Activated T-cell treated with anti-CD3 and anti-CD28 coated beads, Interleukin-2, amount 50 U/mL, for 48 hours (primary cell): ENCODE data around the gene TEX9.
A peak's percentile ranks its signal among the peaks of the same experiment; 100 is the strongest.
"Not testable (repeated sequence)": the region's sequence is repeated elsewhere in the genome, so short reads cannot be mapped to it uniquely, and the experiment has no call there.

ENCODE experiments used
- DNase-seq, 2 experiments: peaks; one replicate each; pipeline ENCODE4 v3.0.0-alpha.2; 2020

TEX9 gene

GRCh38 chr15:56365075-56365711, at the start of gene TEX9:
TEX9 (plus strand) TSS chr15:56365426; CDS start chr15:56365451, 25 bp downstream.
- peak; percentile 84 to 87 for DNase-seq

GRCh38 chr15:56316561-56316960, 48.7 kb upstream of the TEX9 start:
- not testable (repeated sequence) for DNase-seq

GRCh38 chr15:56320316-56320715, 44.9 kb upstream of the TEX9 start:
- no peak for DNase-seq

GRCh38 chr15:56320861-56321260, 44.4 kb upstream of the TEX9 start:
- no peak for DNase-seq

GRCh38 chr15:56322444-56322843, 42.8 kb upstream of the TEX9 start:
- no peak for DNase-seq

GRCh38 chr15:56323435-56323834, 41.8 kb upstream of the TEX9 start:
- no peak for DNase-seq

GRCh38 chr15:56325186-56325585, 40.0 kb upstream of the TEX9 start:
- DNase-seq = no peak

GRCh38 chr15:56327721-56328502, 37.3 kb upstream of the TEX9 start:
- DNase-seq = no peak

GRCh38 chr15:56337084-56337725, 28.0 kb upstream of the TEX9 start:
- no peak for DNase-seq

GRCh38 chr15:56339594-56339993, 25.6 kb upstream of the TEX9 start:
- DNase-seq = no peak

GRCh38 chr15:56341201-56341600, 24.0 kb upstream of the TEX9 start:
- DNase-seq = no peak

- no peak for DNase-seq
Observed at GRCh38 chr15:56342653-56343052, 22.6 kb upstream of the TEX9 start.

GRCh38 chr15:56343879-56344278, 21.3 kb upstream of the TEX9 start:
- no peak for DNase-seq

GRCh38 chr15:56344336-56344735, 20.9 kb upstream of the TEX9 start:
- no peak for DNase-seq

- no peak for DNase-seq
Observed at GRCh38 chr15:56346414-56346813, 18.8 kb upstream of the TEX9 start.

- no peak for DNase-seq
Observed at GRCh38 chr15:56349554-56349953, 15.7 kb upstream of the TEX9 start.

GRCh38 chr15:56351353-56351752, 13.9 kb upstream of the TEX9 start:
- DNase-seq = no peak

GRCh38 chr15:56351957-56352506, 13.2 kb upstream of the TEX9 start:
- DNase-seq = no peak

- DNase-seq = no peak
Observed at GRCh38 chr15:56353119-56353518, 12.1 kb upstream of the TEX9 start.

GRCh38 chr15:56353740-56354139, 11.5 kb upstream of the TEX9 start:
- DNase-seq = no peak

- DNase-seq = no peak
Observed at GRCh38 chr15:56356616-56357015, 8.6 kb upstream of the TEX9 start.

GRCh38 chr15:56358604-56359003, 6.6 kb upstream of the TEX9 start:
- no peak for DNase-seq

- DNase-seq = no peak
Observed at GRCh38 chr15:56361987-56362386, 3.2 kb upstream of the TEX9 start.

GRCh38 chr15:56366211-56366610, 985 bp downstream of the TEX9 start:
- no peak for DNase-seq
